Endothelial cell of umbilical vein (primary cell): ENCODE data around the gene CARS1. TPM values are rescaled to one million over a fixed set of nuclear protein-coding genes. Genes with fewer than 3 reads are reported as not detected.

Source experiments
- BruUV-seq: library from RNA; stranded (reverse); fragments of 400-500 nt; replicated peaks from 2 replicates; lab custom pipeline; 2021; lab: Mats Ljungman, UMichigan
- CTCF ChIA-PET: fragments of 300-600, 350-600 bp; sonication (Branson Sonifier 250); formaldehyde crosslinking; loops from one replicate; lab custom pipeline; 2021; ENCODE audit warnings: antibody characterized with exemption, inconsistent platforms; lab: Charles Lee
- POLR2A ChIA-PET: fragments of 300-600, 350-600 bp; sonication (Branson Sonifier 250); formaldehyde crosslinking; loops from one replicate; lab custom pipeline; 2021; ENCODE audit warnings: antibody characterized with exemption, inconsistent platforms; lab: Charles Lee
- DNase-seq: peaks from one replicate; pipeline ENCODE4 v3.0.0-alpha.2; 2011; ENCODE audit warnings: low read depth, low spot score
- FAIRE-seq: peaks from 2 replicates; lab custom pipeline; 2011; peaks lifted over from hg19 to GRCh38; lab: Jason Lieb, UNC
- H2AFZ ChIP-seq: 2 replicates; pipeline ENCODE4 v1.6.0; 2012; ENCODE audit warnings: low read depth, low read length, control low read depth, inconsistent platforms
- H3K27ac ChIP-seq: 2 replicates; pipeline ENCODE4 v1.5.1; 2011; ENCODE audit warnings: low read depth, mild to moderate bottlenecking, control low read depth, low read length, moderate library complexity; ENCODE audit not compliant: insufficient read depth
- H3K27me3 ChIP-seq, 2 experiments: 2 replicates each; pipeline versions ENCODE4 v1.6.0 to v1.6.1; 2011; ENCODE audit warnings: low read length in 2 of 2, mixed read lengths in 1 of 2; ENCODE audit not compliant: control insufficient read depth in 2 of 2, insufficient read depth in 2 of 2
- H3K36me3 ChIP-seq, 2 experiments: 2 replicates in 1 of 2; 3 replicates in 1 of 2; pipeline ENCODE4 v1.5.1; 2011; ENCODE audit warnings: low read length in 2 of 2, mild to moderate bottlenecking in 1 of 2, moderate library complexity in 1 of 2; ENCODE audit not compliant: control insufficient read depth in 2 of 2, insufficient read depth in 2 of 2; ENCODE audit errors: extremely low read depth in 1 of 2
- H3K4me1 ChIP-seq: 3 replicates; pipeline ENCODE4 v1.5.1; 2011; ENCODE audit warnings: mild to moderate bottlenecking, low read length; ENCODE audit not compliant: control insufficient read depth, insufficient read depth; ENCODE audit errors: extremely low read depth
- H3K4me2 ChIP-seq: 2 replicates; pipeline ENCODE4 v1.6.1; 2011; ENCODE audit warnings: low read length, control low read depth, mixed read lengths; ENCODE audit not compliant: insufficient read depth
- H3K4me3 ChIP-seq, 3 experiments: fragments of 200-600 bp in 1 of 3; sonication (generic), shearing (Covaris generic) in 1 of 3; replicated peaks in 1 of 3; 2 replicates each; pipeline ENCODE4 v1.5.1; 2011 to 2016; ENCODE audit warnings: control low read depth in 3 of 3, low read length in 3 of 3, mild to moderate bottlenecking in 2 of 3, inconsistent platforms in 1 of 3, low read depth in 1 of 3, moderate library complexity in 1 of 3; ENCODE audit not compliant: insufficient read depth in 1 of 3
- H3K79me2 ChIP-seq: 2 replicates; pipeline ENCODE4 v1.6.0; 2012; ENCODE audit warnings: low read length, inconsistent platforms; ENCODE audit not compliant: control insufficient read depth, insufficient read depth
- H3K9ac ChIP-seq: replicated peaks from 2 replicates; pipeline ENCODE3; 2011; ENCODE audit warnings: low read length, control low read depth; ENCODE audit not compliant: insufficient read depth; ENCODE audit errors: extremely low read depth
- H3K9me1 ChIP-seq: replicated peaks from 3 replicates; pipeline ENCODE4 v1.6.0; 2011; ENCODE audit warnings: mild to moderate bottlenecking, low read length; ENCODE audit not compliant: control insufficient read depth, insufficient read depth; ENCODE audit errors: extremely low read depth
- H3K9me3 ChIP-seq: replicated peaks from 2 replicates; pipeline ENCODE4 v1.5.1; 2012; ENCODE audit warnings: low read length, inconsistent platforms; ENCODE audit not compliant: control insufficient read depth, insufficient read depth
- H4K20me1 ChIP-seq: replicated peaks from 2 replicates; pipeline ENCODE3; 2011; ENCODE audit warnings: mild to moderate bottlenecking, low read length; ENCODE audit not compliant: control insufficient read depth, insufficient read depth; ENCODE audit errors: extremely low read depth
- CTCF ChIP-seq, 2 donors: IDR thresholded peaks; 1 replicate in 1 of 2; 2 replicates in 1 of 2; pipeline ENCODE4 v1.5.1; 2011; ENCODE audit warnings: low read length in 2 of 2, mild to moderate bottlenecking in 2 of 2, moderate library complexity in 2 of 2, control low read depth in 1 of 2, inconsistent platforms in 1 of 2, low read depth in 1 of 2; ENCODE audit not compliant: insufficient read depth in 1 of 2; ENCODE audit errors: extremely low read depth in 1 of 2
- EZH2 ChIP-seq: IDR thresholded peaks from 2 replicates; pipeline ENCODE4 v1.6.1; 2012; ENCODE audit warnings: borderline replicate concordance, low read depth, mild to moderate bottlenecking, moderate library complexity, low read length, inconsistent platforms; ENCODE audit not compliant: severe bottlenecking
- FOS ChIP-seq: IDR thresholded peaks from 2 replicates; pipeline ENCODE4 v1.6.1; 2011; ENCODE audit warnings: mild to moderate bottlenecking, low read length, moderate library complexity, borderline replicate concordance; ENCODE audit not compliant: insufficient read depth
- GATA2 ChIP-seq: IDR thresholded peaks from 2 replicates; pipeline ENCODE4 v1.7.0; 2011; ENCODE audit warnings: low read depth, mild to moderate bottlenecking, moderate library complexity, mixed read lengths, low read length; ENCODE audit not compliant: insufficient read length, insufficient read depth
- JUN ChIP-seq: IDR thresholded peaks from 2 replicates; pipeline ENCODE4 v1.6.1; 2011; ENCODE audit warnings: borderline replicate concordance, low read depth; ENCODE audit not compliant: insufficient read length, insufficient read depth
- MAX ChIP-seq: IDR thresholded peaks from 2 replicates; pipeline ENCODE4 v1.6.1; 2011; ENCODE audit not compliant: insufficient read depth, insufficient read length
- MYC ChIP-seq: IDR thresholded peaks from one replicate; pipeline ENCODE4 v1.6.1; 2011; ENCODE audit warnings: mild to moderate bottlenecking, low read depth, low read length
- POLR2A ChIP-seq: IDR thresholded peaks from 2 replicates; pipeline ENCODE4 v1.6.1; 2012; ENCODE audit warnings: low read depth, mild to moderate bottlenecking, control low read depth, low read length
- POLR2AphosphoS5 ChIP-seq: IDR thresholded peaks from 2 replicates; pipeline ENCODE4 v1.6.1; 2012; ENCODE audit warnings: low read depth, mild to moderate bottlenecking, control low read depth, low read length, moderate library complexity; ENCODE audit not compliant: insufficient read depth
- dilution Hi-C: fragments of 300-500 bp; cut with MboI; formaldehyde crosslinking; loops from one replicate; pipeline ENCODE4 v1.15.0; 2019; ENCODE audit warnings: low sequenced_read_pairs; ENCODE audit not compliant: extremely low pct_ligation_motif_present
- intact Hi-C: fragments of 100-400 bp; cut with micrococcal nuclease; formaldehyde crosslinking; loops from one replicate; pipeline ENCODE4 v1.10.0; 2022
- polyA plus RNA-seq, 4 experiments: library from polyadenylated mRNA; depleted of rRNA in 3 of 4; stranded (reverse) in 3 of 4; unstranded in 1 of 4; fragments of >200 nt; gene quantifications; 2 replicates each; pipeline versions ENCODE4 v1.2.1 to v1.2.3, GENCODE V29; 2011 to 2012; ENCODE audit warnings: missing spikeins in 1 of 4
- total RNA-seq: library from RNA; stranded (reverse); gene quantifications from 2 replicates; pipeline ENCODE4 v1.2.3, GENCODE V29; 2021

CARS1 gene
- total and polyA plus RNA-seq, 2 donors (not counting 3 experiments of a cell fraction or from before 2014, with no cell fraction given): 43.5 to 66.2 TPM

GRCh38 chr11:3093281-3094191 is 36.3 kb upstream of the CARS1 start:
- no peak for TF ChIP-seq MAX
- no peak for TF ChIP-seq MYC
- TF ChIP-seq JUN: no peak
- no peak for TF ChIP-seq FOS
- TF ChIP-seq EZH2: no peak
- no peak for TF ChIP-seq GATA2
- TF ChIP-seq CTCF (IDR thresholded peaks at IDR 0.05; ENCODE audit: extremely low read depth in 1 of 2, insufficient read depth in 1 of 2, low read depth in 1 of 2, low read length in 2 of 2): no peak
- no peak for TF ChIP-seq POLR2A
- TF ChIP-seq POLR2AphosphoS5: no peak
- POLR2A ChIA-PET: no interaction called here
- dilution Hi-C loops: no loop called here

More at GRCh38 chr11:3093281-3094191, 36.3 kb upstream of the CARS1 start:
- no peaks in the 10 kb centered on the region for H3K36me3 ChIP-seq
- no peak overlapping the region for H3K4me2 ChIP-seq
- DNase-seq (no peak), FAIRE-seq (no peak)
- H3K9me1 ChIP-seq: no peaks in the 10 kb centered on the region
- H4K20me1 ChIP-seq: no peaks in the 10 kb centered on the region
- peaks cover 21% of the 10 kb centered on the region for H3K4me1 ChIP-seq
- no TSS peak for BruUV-seq
- no peaks in the 10 kb centered on the region for H3K27me3 ChIP-seq
- no peak overlapping the region for H2AFZ ChIP-seq
- no peaks in the 10 kb centered on the region for H3K79me2 ChIP-seq
- CTCF ChIA-PET: interaction anchor here (1.5 to 5.7 kb wide), 4 partner anchors 8 to 315 kb away, joined by 7 to 183 read pairs (median 9); no protein-coding TSS in a partner anchor
- no peak overlapping the region for H3K9ac ChIP-seq
- no peak overlapping the region for H3K27ac ChIP-seq
- intact Hi-C loops: loop anchor here (1.0 to 10.0 kb wide), 2 partner anchors 39 to 559 kb away; no protein-coding TSS in a partner anchor
- H3K4me3 ChIP-seq: no peak overlapping the region
- no peaks in the 10 kb centered on the region for H3K9me3 ChIP-seq
